HEK293 (cell line): ENCODE measurements around the gene PAQR5.

Source experiments
- GLIS2 ChIP-seq: fragments of 450-650 bp; formaldehyde crosslinking; IDR thresholded peaks from 2 replicates; pipeline ENCODE4 v1.5.1; 2016; ENCODE audit warnings: missing biosample characterization, missing genetic modification characterization
- KLF8 ChIP-seq: fragments of 450-650 bp; formaldehyde crosslinking; IDR thresholded peaks from 2 replicates; pipeline ENCODE4 v1.5.1; 2016; ENCODE audit warnings: missing biosample characterization, missing genetic modification characterization
- SP2 ChIP-seq: fragments of 450-650 bp; formaldehyde crosslinking; IDR thresholded peaks from 2 replicates; pipeline ENCODE4 v1.5.1; 2016; ENCODE audit warnings: missing biosample characterization, missing genetic modification characterization
- ZBTB17 ChIP-seq: fragments of 450-650 bp; formaldehyde crosslinking; IDR thresholded peaks from 2 replicates; pipeline ENCODE4 v1.5.1; 2016; ENCODE audit warnings: missing biosample characterization, missing genetic modification characterization
- ZBTB21 ChIP-seq: fragments of 450-650 bp; formaldehyde crosslinking; IDR thresholded peaks from 2 replicates; pipeline ENCODE4 v1.5.1; 2017; ENCODE audit warnings: missing biosample characterization, missing genetic modification characterization
- ZFP69B ChIP-seq: fragments of 450-650 bp; formaldehyde crosslinking; IDR thresholded peaks from 2 replicates; pipeline ENCODE4 v1.5.1; 2016; ENCODE audit warnings: missing biosample characterization, missing genetic modification characterization
- ZNF146 ChIP-seq: fragments of 450-650 bp; formaldehyde crosslinking; IDR thresholded peaks from 2 replicates; pipeline ENCODE4 v1.5.1; 2016; ENCODE audit warnings: missing biosample characterization, missing genetic modification characterization
- ZNF324 ChIP-seq: fragments of 450-650 bp; formaldehyde crosslinking; IDR thresholded peaks from 2 replicates; pipeline ENCODE4 v1.5.1; 2016; ENCODE audit warnings: missing biosample characterization, missing genetic modification characterization
- ZNF544 ChIP-seq: fragments of 450-650 bp; formaldehyde crosslinking; IDR thresholded peaks from 2 replicates; pipeline ENCODE4 v1.5.0; 2017; ENCODE audit warnings: missing biosample characterization, missing genetic modification characterization
- ZNF549 ChIP-seq: fragments of 450-650 bp; IDR thresholded peaks from 2 replicates; pipeline ENCODE4 v1.5.1; 2018; ENCODE audit warnings: missing biosample characterization, missing genetic modification characterization, mild to moderate bottlenecking, inconsistent platforms, moderate library complexity
- ZNF701 ChIP-seq: fragments of 450-650 bp; formaldehyde crosslinking; IDR thresholded peaks from 2 replicates; pipeline ENCODE4 v1.5.1; 2016; ENCODE audit warnings: missing biosample characterization, missing genetic modification characterization
- ZNF792 ChIP-seq: fragments of 450-650 bp; formaldehyde crosslinking; IDR thresholded peaks from 2 replicates; pipeline ENCODE4 v1.5.1; 2016; ENCODE audit warnings: missing biosample characterization, missing genetic modification characterization
- TF ChIP-seq, protein P1 (sequence below): fragments of 450-650 bp; formaldehyde crosslinking; IDR thresholded peaks from 2 replicates; pipeline ENCODE4 v1.5.1; 2016; ENCODE audit warnings: missing biosample characterization, missing genetic modification characterization

DNA sequence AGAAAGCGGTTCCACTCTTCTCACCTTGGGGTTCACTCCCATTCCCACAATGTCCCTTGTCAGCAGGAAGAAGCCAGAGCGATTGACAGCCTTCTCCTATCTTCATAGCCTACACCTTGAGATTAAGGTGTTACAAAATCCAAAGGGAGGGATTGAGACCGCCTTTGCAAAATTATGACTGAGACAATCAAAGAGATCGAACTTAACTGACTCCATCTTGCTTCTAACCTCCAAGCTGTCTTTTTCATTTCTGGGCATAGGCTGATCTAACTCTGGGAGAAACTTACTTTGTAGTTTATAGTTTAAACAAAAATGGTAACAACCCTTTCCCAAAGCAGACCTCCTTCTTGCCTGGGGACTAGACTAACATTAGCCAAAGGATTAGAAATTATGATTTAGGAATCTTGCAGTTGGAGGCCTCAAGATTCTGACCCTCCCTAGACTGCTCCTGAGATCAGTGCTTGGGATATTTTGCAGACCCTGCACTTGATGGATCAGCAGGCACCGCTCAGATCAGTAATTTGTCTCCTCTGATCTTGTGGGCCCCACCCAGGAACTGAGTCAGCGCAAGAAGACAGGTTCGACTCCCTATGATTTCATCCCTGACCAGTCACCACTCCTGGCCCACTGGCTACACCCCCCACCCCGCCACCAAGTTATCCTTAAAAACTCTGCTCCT is 40.0 kb downstream of the PAQR5 start:
- no peak for TF ChIP-seq ZBTB17 (tag by site-specific recombination)
- TF ChIP-seq ZBTB21 (tag by site-specific recombination): no peak
- TF ChIP-seq ZNF792: no peak
- TF ChIP-seq, protein P1, sequence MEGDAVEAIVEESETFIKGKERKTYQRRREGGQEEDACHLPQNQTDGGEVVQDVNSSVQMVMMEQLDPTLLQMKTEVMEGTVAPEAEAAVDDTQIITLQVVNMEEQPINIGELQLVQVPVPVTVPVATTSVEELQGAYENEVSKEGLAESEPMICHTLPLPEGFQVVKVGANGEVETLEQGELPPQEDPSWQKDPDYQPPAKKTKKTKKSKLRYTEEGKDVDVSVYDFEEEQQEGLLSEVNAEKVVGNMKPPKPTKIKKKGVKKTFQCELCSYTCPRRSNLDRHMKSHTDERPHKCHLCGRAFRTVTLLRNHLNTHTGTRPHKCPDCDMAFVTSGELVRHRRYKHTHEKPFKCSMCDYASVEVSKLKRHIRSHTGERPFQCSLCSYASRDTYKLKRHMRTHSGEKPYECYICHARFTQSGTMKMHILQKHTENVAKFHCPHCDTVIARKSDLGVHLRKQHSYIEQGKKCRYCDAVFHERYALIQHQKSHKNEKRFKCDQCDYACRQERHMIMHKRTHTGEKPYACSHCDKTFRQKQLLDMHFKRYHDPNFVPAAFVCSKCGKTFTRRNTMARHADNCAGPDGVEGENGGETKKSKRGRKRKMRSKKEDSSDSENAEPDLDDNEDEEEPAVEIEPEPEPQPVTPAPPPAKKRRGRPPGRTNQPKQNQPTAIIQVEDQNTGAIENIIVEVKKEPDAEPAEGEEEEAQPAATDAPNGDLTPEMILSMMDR (tag by site-specific recombination): no peak
- TF ChIP-seq GLIS2: no peak
- TF ChIP-seq ZNF544: no peak
- no peak for TF ChIP-seq ZNF146 (tag by site-specific recombination)
- no peak for TF ChIP-seq ZNF549 (tag by site-specific recombination)
- TF ChIP-seq ZNF701 (tag by site-specific recombination): no peak
- no peak for TF ChIP-seq ZNF324 (tag by site-specific recombination)
- TF ChIP-seq KLF8 (tag by site-specific recombination): no peak
- TF ChIP-seq ZFP69B (tag by site-specific recombination): peak; percentile 67; the same call in 1 of the 2 replicates
- no peak for TF ChIP-seq SP2 (tag by site-specific recombination)
